HFF-Myc (cell line): ENCODE data around the gene COL4A1.

Source experiments
- DNase-seq: peaks from one replicate; pipeline ENCODE4 v3.0.0-alpha.2; 2011; ENCODE audit warnings: low read depth; ENCODE audit errors: extremely low read depth
- H3K4me3 ChIP-seq: replicated peaks from 2 replicates; pipeline ENCODE4 v1.5.1; 2011; ENCODE audit warnings: low read depth, mild to moderate bottlenecking, control low read depth, low read length
- CTCF ChIP-seq: IDR thresholded peaks from 2 replicates; pipeline ENCODE4 v1.5.1; 2012; ENCODE audit warnings: mild to moderate bottlenecking, low read depth, low read length, control low read depth; ENCODE audit errors: missing control alignments

Gene COL4A1

GRCh38 chr13:110265682-110266430 lies 41.1 kb downstream of the COL4A1 start:
- no peak for DNase-seq
- no peak for TF ChIP-seq CTCF
- H3K4me3 ChIP-seq, result no peak overlapping the region

GRCh38 chr13:110265341-110265681 lies 41.6 kb downstream of the COL4A1 start:
- no peak overlapping the region for H3K4me3 ChIP-seq
- no peak for TF ChIP-seq CTCF
- DNase-seq, result no peak

GRCh38 chr13:110264685-110265275 lies 42.2 kb downstream of the COL4A1 start:
- no peak for TF ChIP-seq CTCF
- no peak for DNase-seq
- no peak overlapping the region for H3K4me3 ChIP-seq

- no peak for TF ChIP-seq CTCF
- H3K4me3 ChIP-seq, result no peak overlapping the region
- DNase-seq, result no peak
Observed at GRCh38 chr13:110263888-110264287, 43.1 kb downstream of the COL4A1 start.

GRCh38 chr13:110263404-110263803 lies 43.6 kb downstream of the COL4A1 start:
- no peak for DNase-seq
- TF ChIP-seq CTCF, result no peak
- H3K4me3 ChIP-seq, result no peak overlapping the region

GRCh38 chr13:110262508-110263291 lies 44.3 kb downstream of the COL4A1 start:
- TF ChIP-seq CTCF, result no peak

More at GRCh38 chr13:110262508-110263291, 44.3 kb downstream of the COL4A1 start:
- H3K4me3 ChIP-seq, result no peak overlapping the region
- DNase-seq, result no peak
